Umbilical cord (tissue), 2 donors: ENCODE results near the gene SYTL3. TPM values are rescaled to one million over a fixed set of nuclear protein-coding genes. Genes with fewer than 3 reads are reported as not detected.

Experiments used
- DNase-seq: peaks from one replicate; pipeline ENCODE4 v3.0.0-alpha.2; 2015; ENCODE audit warnings: low spot score
- total RNA-seq: library from RNA; depleted of rRNA; stranded (reverse); fragments of >200 nt; gene quantifications from one replicate; pipeline ENCODE4 v1.2.3, GENCODE V29; 2014; ENCODE audit warnings: low replicate concordance; ENCODE audit not compliant: insufficient read depth

SYTL3 gene
- total RNA-seq, 1 donor from 2014 or later = 1.7 TPM

GRCh38 chr6:158793432-158793831, 143.6 kb downstream of the SYTL3 start:
- DNase-seq = peak; percentile 35

DNA sequence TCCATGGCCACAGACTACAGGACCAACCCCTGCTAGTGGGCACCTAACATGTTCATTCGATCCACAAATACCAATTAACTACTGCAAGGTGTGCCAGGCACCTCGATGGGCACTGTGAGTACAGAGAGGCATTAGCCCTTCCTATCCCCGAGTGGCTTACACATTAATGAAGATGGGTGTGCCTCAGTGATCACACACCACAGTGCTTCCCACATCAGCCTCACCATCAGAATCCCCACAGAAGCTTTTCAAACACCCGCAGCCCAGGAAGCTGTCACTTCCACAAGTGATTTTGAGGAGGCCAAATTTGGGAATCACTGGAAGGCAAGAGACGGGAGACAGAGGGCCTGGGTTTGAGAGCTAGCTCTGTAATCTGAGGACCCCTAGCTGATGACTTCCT, 145.7 kb downstream of the SYTL3 start:
- no peak for DNase-seq

- DNase-seq = no peak
Measured at GRCh38 chr6:158796353-158796752, 146.5 kb downstream of the SYTL3 start.

- peak; percentile 75 for DNase-seq
Measured at GRCh38 chr6:158797331-158798310, 147.8 kb downstream of the SYTL3 start.

DNA sequence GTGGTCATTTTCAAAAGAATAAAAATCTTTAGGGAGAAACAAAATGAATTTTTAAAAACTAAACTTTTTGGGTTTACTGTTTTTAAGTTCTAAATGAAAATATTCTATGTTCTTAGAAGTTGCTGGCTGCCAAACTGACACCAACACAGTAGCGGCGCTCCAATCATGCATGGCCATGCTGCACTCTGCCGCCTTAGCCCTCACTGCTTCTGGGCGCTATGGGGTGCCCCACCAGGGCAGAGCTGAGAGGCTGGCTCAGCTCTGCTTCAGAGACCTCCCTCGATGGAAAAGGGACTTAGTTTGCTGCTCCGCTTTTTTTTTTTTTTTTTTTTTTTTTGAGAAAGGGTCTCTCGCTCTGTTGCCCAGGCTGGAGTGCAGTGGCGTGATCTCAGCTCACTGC, 148.5 kb downstream of the SYTL3 start:
- DNase-seq = no peak

GRCh38 chr6:158799051-158799792, 149.4 kb downstream of the SYTL3 start:
- DNase-seq = peak; percentile 86

GRCh38 chr6:158801655-158802294, 151.9 kb downstream of the SYTL3 start:
- DNase-seq = no peak

DNA sequence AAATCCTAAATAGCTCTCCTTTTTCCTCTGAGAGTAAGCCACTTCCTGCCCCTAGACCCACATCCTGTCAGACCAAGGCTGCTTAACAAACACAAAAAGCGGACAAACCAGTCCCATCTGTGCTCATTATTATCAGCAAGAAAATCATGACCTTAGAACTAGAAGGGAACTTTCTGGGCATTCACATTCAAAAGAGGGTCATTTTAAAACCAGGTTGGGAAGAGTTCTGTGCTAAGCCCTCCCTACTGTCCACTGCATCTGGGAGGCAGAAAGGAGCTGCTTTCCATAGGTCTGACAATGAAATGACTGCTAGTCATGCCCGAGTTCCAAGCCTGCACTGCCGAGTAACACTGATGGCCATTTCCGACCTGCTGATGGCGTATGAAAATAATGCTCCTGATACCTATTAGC, 153.9 kb downstream of the SYTL3 start:
- peak; percentile 52 for DNase-seq

DNA sequence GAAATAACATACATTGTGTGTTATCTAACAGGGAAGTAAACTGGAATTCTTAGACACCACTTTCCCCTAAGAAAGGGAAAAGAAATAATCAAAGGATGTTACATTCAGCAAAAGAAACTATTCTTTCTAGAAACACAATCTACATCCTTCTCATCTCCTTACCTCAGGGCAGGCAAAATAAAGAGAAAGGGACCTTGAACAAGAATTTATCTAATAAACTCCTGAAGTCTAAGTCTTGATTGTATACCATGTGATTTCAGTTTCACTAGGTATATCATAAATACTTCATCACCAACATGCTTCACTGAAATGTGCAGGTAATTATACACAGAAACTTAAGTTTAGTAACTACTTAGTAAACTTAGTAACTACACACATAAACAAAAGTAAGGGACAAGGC, 154.4 kb downstream of the SYTL3 start:
- DNase-seq = no peak

GRCh38 chr6:158805698-158806377, 156.0 kb downstream of the SYTL3 start:
- DNase-seq = no peak

GRCh38 chr6:158807515-158808441, 157.9 kb downstream of the SYTL3 start:
- no peak for DNase-seq

DNA sequence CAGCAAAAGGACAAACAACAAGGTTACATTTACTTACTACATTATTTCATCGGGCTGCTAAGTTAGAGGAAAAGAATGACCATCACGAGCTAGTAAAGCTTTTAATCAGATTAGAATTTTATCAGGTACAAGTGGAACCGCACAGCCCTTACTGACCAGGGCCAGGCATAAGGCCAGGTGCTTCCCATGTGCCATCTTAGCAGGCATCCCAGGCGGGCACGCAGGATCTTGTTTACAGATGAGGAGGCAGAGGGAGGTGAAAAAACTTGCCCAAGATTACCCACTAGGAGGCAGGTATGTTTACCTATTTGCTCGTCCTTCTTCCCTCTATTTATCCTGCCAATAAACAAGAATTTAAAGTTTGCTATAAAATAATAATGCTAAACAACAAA, 158.6 kb downstream of the SYTL3 start:
- no peak for DNase-seq

- no peak for DNase-seq
Measured at GRCh38 chr6:158808941-158809678, 159.3 kb downstream of the SYTL3 start.

DNA sequence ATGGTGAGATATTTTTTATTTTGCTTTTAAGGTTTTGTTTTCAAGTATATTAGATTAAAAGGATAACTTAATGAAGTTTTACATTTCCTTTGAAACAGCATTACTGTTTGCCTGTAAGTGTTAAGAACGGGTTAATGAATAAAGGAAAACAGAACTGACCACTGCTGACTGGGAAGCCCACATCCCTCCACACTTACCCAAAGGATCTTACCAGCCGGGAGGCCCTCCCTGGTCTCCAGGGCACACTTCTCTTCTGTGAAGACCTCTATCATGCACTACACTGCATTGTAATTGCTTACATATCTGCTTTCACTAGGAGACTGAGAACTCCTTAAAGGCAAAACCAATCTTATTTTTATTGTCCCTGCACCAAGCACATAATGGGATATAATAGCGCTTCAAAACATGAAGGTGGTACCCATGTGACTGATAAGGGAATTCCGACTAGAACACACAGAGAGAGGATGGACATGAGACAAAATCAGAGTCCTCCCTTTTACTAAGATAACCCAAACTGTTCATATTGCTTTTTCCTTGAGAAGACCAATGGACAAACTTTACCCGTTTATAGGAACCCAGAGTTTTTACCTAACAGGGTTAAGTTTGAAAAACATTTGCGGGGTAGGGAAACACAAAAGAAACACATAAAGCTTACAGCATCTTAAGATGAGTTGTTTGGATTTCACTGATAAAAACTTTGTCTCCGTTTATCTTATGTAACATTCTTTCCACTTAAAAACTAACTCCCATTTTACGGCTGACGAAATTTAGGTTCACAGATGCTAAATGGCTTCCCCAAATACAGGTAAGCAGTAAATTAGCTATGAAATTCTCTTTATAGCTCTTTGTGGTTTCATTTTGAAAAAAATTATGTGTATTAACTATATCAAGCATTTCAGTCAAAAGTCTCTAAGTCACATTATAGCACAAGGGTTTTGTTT, 160.6 kb downstream of the SYTL3 start:
- DNase-seq = no peak

DNA sequence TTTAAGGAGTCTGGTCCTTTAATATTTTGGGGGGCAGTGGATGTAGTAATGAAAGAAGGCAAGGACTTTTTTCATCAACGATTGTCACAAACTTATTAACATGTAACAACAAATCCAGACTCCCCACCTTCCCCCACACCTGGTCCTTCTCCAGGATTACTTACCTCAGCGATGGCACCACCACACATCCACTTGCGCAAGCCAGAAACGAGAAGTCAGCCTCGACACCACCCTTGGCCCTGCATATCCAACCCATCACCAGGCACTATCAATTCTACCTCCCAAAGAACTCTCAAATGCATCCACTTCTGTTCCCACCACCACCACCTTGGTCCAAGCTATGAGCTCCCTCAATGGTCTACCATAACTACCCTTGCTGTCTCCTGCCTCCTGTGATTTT, 162.8 kb downstream of the SYTL3 start:
- DNase-seq = no peak

- DNase-seq = no peak
Measured at GRCh38 chr6:158813032-158813431, 163.2 kb downstream of the SYTL3 start.
